Epidermal melanocyte (primary cell): ENCODE data around the gene TAPBPL.

ENCODE experiments used
- DNase-seq: peaks from one replicate; pipeline ENCODE4 v3.0.0; 2011; ENCODE audit warnings: low spot score; ENCODE audit not compliant: insufficient read length

The TAPBPL gene

DNA sequence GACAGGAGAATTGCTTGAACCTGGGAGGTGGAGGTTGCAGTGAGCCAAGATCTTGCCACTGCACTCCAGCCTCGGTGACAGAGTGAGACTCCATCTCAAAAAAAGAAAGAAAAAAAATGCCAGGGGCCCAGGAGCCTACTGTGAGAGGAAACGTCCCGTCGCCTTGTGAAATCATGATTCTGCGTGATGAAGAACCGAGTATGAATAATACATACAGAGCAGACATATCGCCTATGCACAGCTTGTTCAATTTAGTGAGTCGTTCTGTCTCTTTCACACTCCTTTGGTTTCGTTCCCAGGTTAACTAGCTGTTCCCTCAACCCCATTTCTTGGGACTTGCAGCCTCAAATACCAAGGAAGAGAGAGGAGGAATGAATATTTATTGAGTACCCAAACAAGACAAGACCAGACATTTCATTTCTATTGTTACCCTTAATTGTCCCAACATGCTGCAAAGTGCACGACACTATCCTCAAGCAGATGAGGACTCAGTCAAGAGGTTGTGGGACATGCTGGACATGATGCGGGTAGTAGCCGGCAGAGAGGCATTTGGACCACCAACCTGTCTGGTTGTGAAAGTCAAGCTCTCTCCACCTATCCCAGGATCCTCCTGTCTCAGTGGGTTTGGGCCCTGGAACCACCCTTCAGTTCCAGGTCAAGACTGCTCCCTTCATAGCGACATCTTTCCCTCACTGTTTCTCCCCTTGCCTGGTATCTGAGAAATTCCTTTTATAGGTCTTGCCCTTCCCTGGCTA lies 15.7 kb upstream of the TAPBPL start:
- no peak for DNase-seq

DNA sequence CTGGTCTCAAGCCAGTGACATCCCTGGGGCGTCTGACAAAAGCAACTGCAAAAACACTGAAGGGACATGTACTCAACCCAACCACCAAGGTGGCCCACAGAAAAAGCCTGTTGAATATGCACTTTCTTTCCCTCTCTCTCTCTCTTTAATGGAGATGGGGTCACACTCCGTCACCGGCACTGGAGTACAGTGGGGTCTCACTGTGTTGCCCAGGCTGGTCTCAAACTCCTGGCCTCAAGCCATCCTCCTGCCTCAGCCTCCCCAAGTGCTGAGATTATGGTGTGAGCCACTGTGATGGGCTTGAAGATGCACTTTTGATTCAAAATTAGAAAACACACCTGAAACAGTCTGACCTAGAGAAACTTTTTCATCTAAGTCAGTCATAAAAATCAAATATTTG lies 14.3 kb upstream of the TAPBPL start:
- DNase-seq, result no peak

DNA sequence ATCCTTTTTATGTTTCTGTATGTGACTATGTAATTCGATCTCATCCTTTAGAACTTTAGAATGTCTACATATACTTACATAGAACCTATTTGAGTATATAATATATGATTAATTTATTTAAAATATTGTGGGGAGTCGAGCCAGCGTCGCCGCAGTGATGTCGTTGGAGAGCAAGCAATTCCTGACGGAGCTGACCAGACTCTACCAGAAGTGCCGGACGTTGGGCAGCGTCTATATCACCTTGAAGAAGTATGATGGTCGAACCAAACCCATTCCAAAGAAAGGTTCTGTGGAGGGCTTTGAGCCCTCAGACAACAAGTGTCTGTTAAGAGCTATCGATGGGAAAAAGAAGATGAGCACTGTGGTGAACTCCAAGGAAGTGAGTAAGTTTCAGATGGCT lies 13.5 kb upstream of the TAPBPL start:
- no peak for DNase-seq

DNA sequence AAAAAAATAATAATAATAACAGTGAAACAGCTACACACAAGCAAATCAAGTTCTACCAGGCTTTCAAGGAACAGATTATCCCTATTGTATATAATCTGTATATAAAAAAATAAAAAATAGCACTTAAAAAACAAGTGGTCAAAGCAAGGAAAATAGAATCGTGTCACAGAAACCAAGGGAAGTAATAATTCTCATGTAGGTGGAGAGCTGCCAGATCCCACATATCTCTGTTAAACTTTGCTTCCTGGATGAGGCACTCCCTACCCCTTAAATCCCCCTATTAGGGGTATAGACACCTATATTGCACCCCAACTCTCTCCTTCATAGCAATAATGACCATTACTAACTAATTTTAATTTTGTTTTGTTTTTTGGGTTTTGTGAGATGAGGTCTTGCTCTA lies 11.5 kb upstream of the TAPBPL start:
- DNase-seq, result no peak

DNA sequence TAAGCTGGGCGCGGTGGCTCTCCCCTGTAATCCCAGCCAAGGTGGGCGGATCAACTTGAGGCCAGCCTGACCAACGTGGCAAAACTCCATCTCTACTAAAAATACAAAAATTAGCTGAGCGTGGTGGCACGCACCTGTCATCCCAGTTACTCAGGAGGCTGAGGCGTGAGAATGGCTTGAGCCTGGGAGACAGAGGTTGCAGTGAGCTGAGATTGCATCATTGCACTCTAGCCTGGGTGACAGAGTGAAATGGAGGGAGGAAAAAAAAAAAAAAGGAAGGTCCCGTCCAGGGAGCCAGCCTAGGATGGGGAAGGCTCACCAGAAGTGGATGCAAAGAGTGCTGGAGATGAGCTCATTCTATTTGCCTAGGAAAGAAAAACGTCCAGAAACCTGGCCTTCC lies 9.0 kb upstream of the TAPBPL start:
- no peak for DNase-seq

DNA sequence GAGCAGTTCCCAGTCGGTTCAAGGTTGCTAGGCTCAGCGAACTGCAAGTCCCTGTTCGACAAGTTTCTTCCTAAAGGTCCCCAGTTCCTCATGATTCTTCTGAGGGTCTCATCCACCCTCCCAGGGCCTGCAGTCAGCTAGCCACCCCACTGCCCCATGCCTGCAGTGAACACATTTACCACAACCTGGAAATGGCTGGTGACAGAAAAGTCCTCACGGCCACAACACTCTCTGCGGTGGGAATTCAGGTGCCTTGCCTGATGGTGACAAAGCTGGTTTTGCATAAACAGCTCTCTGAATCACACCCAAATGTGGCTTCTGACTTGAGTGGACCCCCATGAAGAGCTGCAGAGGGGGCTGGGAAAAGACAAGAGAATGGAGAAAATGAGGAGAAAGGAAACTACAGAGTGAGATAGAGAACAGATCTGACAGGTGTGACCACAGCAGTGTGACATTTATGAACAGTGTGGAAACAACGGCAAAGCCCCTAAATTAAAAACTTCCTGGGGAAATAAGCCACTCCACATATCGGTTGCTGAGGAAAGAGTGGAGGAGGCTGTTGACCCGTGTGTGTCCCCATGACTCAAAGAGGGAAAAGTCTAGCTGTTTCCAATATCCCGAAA lies 8.4 kb upstream of the TAPBPL start:
- DNase-seq, result no peak

DNA sequence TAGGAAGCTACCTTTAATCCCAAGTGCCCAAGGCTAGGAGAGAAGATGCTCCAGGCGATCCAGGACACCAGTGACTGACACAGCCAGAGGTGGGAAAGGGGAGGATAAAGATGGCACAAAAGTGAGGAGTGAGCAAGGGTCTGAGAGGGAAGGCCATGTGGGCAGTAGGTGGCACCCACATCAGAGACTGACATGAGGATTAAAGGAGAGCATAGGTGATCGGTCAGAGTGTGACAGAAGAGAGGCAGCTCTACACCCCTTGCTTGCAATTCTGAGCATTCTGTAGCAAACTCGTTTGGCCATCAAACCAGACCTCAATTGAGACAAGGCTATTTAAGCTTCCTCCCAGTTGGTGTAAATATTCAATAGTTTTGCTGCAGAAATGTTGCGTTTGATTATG lies 7.8 kb upstream of the TAPBPL start:
- DNase-seq, result no peak

DNA sequence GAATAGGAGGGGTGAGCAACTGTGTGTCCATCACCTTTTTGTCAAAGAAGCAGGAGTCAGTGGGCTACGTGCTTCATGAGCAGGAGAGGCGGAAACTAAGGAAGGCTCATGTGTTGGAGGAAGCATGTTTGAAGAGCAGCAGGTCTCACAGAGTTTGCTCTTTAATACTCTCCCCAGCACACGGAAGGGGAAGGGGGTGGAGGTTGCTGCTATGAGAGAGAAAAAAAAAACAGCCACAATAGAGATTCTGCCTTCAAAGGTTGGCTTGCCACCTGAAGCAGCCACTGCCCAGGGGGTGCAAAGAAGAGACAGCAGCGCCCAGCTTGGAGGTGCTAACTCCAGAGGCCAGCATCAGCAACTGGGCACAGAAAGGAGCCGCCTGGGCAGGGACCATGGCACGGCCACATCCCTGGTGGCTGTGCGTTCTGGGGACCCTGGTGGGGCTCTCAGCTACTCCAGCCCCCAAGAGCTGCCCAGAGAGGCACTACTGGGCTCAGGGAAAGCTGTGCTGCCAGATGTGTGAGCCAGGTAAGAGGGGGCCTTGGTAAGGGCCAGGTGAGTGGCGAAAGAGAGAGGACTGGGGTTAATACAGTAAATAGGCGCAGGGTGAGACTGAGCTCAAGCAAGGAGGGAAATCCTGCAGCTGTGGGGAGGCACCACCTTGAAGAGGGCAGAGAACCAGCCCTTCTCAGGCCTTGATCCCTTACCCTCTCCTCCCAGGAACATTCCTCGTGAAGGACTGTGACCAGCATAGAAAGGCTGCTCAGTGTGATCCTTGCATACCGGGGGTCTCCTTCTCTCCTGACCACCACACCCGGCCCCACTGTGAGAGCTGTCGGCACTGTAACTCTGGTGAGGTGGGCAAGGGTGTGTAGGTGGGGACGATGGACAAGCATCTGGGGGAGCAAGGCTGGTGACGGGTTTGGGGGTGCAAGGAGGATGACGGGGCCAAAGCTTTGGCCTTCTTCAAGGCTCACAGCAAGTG lies 6.8 kb upstream of the TAPBPL start, which contains the start of gene CD27:
CD27 (plus strand) TSS at position 252 of the 985 bp plus-strand sequence; CDS start at position 393, 141 bp downstream.
- no peak for DNase-seq

DNA sequence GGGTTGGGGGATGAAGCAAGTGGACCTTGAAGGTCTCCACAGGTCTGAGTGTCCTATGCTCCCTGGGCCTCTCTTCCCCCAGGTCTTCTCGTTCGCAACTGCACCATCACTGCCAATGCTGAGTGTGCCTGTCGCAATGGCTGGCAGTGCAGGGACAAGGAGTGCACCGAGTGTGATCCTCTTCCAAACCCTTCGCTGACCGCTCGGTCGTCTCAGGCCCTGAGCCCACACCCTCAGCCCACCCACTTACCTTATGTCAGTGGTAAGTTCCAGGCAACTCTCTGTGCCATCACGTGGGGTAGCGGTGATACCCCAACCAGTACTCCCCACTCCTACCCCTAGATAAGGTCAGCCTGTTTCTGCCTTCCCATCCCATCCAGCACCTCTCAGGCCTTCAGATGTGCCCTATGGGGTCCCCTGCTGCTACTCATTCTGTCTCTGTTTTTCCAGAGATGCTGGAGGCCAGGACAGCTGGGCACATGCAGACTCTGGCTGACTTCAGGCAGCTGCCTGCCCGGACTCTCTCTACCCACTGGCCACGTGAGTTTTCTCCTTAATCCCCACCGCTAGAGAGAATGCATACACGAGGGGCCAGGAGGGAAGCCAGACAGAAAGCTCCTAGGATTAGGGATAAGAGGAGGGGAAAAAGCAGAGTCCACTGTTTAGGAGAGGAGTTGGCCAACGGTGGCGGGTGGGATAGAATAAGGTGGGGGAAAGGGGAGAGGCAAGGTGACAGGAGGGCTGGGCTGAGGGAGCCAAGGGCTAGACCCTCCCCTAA lies 1.6 kb upstream of the TAPBPL start:
- no peak for DNase-seq

DNA sequence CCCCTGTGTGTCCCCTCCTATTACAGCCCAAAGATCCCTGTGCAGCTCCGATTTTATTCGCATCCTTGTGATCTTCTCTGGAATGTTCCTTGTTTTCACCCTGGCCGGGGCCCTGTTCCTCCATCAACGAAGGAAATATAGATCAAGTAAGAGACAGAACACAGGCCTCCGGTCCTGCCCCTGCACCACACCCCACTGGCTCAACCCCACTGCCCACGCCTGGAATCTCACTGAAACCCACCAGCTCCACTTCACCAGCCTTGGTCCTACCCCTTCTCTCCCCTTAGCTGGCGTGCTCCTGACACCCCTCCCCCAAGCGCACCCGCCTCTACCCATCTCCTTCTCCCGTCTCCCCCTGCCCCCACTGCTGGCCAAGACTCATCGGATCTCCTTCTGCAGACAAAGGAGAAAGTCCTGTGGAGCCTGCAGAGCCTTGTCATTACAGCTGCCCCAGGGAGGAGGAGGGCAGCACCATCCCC lies 934 bp upstream of the TAPBPL start:
- DNase-seq, result no peak

DNA sequence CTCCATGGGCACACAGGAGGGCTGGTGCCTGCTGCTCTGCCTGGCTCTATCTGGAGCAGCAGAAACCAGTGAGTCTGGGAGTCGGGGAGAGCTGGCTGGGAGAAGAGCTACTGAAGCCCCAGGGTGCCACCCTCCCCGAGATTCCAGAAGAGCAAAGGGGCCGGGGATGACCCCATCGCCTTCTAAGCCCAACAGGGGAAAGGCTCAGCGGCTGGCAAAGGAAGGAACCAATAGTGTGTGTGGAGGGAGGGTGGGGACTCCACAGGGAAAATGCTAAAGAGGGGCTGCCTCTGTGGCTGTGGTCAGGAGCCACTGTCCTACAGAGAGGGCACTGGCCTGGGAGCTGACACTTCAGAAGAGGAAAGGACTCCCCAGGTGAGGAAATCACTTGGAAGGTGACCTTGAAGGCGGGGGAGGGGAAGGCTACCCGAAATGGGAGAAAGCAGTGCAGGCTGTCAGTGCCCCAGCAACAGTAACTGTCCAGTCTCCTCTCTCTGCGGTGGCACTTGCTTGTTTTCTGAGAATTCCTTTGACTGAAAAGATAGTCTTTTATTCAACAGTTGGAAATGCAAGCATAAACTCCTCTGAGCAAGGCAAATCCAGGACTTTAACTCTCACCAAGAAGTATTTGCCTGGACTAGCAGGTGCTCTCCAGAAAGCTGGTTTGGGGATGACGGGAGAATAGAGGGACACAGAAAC lies 552 bp downstream of the TAPBPL start:
- peak; percentile 20 for DNase-seq

DNA sequence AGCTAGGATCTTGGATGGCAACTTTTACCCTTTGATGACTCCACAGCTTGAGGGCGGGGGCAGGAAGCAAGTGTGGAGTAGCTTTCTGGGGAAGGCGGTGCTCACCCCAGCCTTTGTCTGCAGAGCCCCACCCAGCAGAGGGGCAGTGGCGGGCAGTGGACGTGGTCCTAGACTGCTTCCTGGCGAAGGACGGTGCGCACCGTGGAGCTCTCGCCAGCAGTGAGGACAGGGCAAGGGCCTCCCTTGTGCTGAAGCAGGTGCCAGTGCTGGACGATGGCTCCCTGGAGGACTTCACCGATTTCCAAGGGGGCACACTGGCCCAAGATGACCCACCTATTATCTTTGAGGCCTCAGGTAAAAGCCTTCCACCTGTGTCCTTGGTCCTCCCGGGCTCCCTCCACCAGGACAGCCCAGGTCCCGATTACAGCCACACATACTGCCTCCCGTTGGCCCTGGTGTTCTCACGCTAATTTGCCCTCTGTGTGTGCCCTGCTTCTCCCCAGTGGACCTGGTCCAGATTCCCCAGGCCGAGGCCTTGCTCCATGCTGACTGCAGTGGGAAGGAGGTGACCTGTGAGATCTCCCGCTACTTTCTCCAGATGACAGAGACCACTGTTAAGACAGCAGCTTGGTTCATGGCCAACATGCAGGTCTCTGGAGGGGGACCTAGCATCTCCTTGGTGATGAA lies 1.2 kb downstream of the TAPBPL start:
- no peak for DNase-seq

DNA sequence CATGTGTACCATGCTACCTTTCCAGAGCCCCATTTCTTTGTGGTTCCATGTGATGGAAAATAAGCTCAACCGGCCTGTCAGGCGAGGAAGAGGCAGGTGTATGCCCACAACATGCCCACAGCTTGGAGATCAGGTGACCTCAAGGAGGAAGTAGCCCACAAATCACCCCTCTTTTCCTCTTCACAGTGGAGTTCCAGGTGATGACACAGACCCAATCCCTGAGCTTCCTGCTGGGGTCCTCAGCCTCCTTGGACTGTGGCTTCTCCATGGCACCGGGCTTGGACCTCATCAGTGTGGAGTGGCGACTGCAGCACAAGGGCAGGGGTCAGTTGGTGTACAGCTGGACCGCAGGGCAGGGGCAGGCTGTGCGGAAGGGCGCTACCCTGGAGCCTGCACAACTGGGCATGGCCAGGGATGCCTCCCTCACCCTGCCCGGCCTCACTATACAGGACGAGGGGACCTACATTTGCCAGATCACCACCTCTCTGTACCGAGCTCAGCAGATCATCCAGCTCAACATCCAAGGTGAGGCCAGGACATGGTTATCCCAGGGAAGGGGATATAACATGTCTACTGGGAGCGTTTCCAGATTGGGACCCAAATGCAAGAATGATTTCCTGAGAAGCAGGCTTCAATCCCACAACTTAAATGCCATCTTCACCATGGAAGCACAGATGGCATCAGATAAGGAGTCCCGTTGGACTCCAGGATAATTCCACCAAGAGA lies 5.5 kb downstream of the TAPBPL start:
- no peak for DNase-seq

DNA sequence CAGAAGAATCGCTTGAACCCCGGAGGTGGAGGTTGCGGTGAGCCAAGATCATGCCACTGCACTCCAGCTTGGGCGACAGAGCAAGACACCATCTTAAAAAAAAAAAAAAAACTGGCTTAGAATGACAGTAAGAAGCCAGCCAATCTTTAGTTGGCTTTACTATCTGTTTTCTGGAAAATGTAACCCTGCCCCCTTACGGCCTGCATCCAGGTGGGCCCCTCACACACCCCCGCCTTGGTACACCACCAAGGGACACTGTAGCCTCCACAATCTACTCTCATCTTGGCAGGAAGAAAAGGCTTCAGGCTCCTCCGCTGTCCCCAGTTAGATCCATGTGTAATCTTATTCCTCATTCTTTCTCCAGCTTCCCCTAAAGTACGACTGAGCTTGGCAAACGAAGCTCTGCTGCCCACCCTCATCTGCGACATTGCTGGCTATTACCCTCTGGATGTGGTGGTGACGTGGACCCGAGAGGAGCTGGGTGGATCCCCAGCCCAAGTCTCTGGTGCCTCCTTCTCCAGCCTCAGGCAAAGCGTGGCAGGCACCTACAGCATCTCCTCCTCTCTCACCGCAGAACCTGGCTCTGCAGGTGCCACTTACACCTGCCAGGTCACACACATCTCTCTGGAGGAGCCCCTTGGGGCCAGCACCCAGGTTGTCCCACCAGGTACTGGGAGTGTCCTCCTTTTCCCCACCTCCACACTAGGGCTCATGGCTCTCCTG lies 6.6 kb downstream of the TAPBPL start:
- DNase-seq, result no peak

DNA sequence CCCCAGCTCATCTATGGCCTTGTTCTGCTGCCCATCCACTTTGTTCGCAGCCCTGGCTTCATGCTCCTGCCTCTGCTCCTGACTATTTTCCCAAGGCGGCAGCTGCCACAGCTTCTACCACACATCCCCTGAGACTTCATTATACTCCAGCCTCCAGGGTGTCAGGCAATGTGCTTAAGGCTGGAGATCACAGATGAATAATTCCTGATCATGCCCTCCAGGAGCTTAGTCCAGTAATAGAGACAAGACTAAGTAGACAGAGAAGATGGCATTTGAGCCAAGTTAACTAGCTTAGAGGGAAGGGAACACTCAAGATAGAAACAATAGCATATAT lies 7.1 kb downstream of the TAPBPL start:
- DNase-seq, result no peak

DNA sequence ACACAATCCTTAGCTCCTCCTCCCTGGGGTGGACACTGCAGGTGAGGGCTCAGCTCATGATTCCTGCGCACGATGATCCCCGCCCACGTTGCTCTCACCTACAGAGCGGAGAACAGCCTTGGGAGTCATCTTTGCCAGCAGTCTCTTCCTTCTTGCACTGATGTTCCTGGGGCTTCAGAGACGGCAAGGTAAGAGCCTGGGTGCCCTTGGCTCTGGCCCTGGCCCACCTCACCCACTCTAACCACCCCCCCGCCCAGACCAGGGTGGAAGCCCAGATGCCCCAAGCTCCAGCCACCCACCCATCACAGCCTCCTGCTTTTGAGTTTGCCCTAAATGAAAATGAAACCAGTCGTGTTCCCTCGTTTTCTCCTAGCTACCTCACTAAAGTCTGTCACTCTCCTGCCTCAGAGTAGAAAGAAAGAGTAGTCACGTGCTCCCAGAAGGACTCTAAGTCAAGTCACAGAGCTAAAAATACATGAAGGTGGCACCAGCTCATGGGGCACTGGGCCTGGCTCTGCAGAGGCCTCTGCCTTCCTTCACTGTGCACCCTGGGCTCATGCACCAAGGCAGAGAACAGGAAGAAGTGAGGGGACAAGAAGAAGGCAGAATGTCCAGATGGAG lies 9.0 kb downstream of the TAPBPL start:
- no peak for DNase-seq

DNA sequence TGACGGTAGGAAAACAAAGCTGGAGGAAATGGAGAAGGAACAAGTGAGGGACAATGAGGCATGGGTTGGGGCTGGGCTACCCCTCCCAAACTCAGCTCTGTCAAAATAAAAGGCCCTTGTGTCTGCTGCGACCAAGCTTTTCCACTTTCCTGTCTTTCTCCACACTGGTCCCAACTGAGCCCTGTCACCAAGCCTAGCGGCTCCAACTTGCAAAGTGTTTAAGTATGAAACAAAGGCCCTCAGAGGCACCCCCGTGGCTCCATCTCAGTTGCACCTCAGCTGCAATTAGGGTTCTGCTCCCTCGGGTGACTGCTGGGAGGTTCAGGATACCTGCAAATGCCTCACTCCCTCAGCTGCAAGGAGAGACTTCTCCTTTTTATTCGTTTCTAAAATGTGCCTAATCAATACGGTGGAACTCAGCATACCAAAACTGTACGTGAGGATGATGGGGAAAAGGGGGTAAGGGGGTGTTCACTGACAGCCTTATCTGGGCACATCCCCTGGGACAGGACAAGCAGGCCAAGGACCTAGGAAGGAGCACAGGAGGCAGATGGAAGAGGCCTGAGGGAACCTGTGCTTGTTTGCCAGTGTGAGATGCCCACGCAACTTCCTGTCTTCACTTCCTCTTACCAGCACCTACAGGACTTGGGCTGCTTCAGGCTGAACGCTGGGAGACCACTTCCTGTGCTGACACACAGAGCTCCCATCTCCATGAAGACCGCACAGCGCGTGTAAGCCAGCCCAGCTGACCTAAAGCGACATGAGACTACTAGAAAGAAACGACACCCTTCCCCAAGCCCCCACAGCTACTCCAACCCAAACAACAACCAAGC lies 9.8 kb downstream of the TAPBPL start:
- DNase-seq, result no peak
